SK-N-SH treated with all-trans-retinoic acid at 6 μM for 48 hours (cell line): ENCODE results near the gene SMARCA1.

Source experiments
- ATAC-seq: fragments of 200-7000 bp; cut with Tn5 transposase; 3 replicates; pipeline ENCODE4 v1.9.1; 2020; ENCODE audit warnings: mild to moderate bottlenecking, moderate library complexity
- ARNTL ChIP-seq: fragments of 450-650 bp; formaldehyde crosslinking; IDR thresholded peaks from 2 replicates; pipeline ENCODE4 v1.5.0; 2020; ENCODE audit warnings: low read depth, mild to moderate bottlenecking, moderate library complexity, borderline replicate concordance
- CSDC2 ChIP-seq: fragments of 250-450 bp; sonication (Bioruptor Pico); IDR thresholded peaks from 2 replicates; pipeline ENCODE4 v1.5.0; 2020; ENCODE audit warnings: mild to moderate bottlenecking, moderate library complexity
- ESRRG ChIP-seq: fragments of 250-450 bp; sonication (Bioruptor Pico); IDR thresholded peaks from 2 replicates; pipeline ENCODE4 v1.6.1; 2021; ENCODE audit warnings: mild to moderate bottlenecking
- GLIS3 ChIP-seq: fragments of 250-450 bp; sonication (Bioruptor Pico); IDR thresholded peaks from 2 replicates; pipeline ENCODE4 v1.5.0; 2020; ENCODE audit warnings: mild to moderate bottlenecking, moderate library complexity
- ISL1 ChIP-seq: fragments of 250-450 bp; sonication (Bioruptor Pico); IDR thresholded peaks from 2 replicates; pipeline ENCODE4 v2.1.2; 2022; ENCODE audit warnings: mild to moderate bottlenecking, moderate library complexity
- OSR1 ChIP-seq: fragments of 250-450 bp; sonication (Bioruptor Pico); IDR thresholded peaks from 2 replicates; pipeline ENCODE4 v1.8.0; 2022; ENCODE audit warnings: moderate library complexity, mild to moderate bottlenecking, inconsistent platforms
- PPARA ChIP-seq: fragments of 250-450 bp; sonication (Bioruptor Pico); IDR thresholded peaks from 2 replicates; pipeline ENCODE4 v1.5.0; 2020; ENCODE audit warnings: mild to moderate bottlenecking, borderline replicate concordance
- SNAI2 ChIP-seq: fragments of 250-450 bp; sonication (Bioruptor Pico); IDR thresholded peaks from 2 replicates; pipeline ENCODE4 v1.5.0; 2020; ENCODE audit warnings: mild to moderate bottlenecking, moderate library complexity
- TCF4 ChIP-seq: fragments of 250-450 bp; sonication (Bioruptor Pico); IDR thresholded peaks from 2 replicates; pipeline ENCODE4 v1.8.0; 2021; ENCODE audit warnings: mild to moderate bottlenecking, moderate library complexity, borderline replicate concordance
- TOX ChIP-seq: fragments of 250-450 bp; sonication (Bioruptor Pico); IDR thresholded peaks from 2 replicates; pipeline ENCODE4 v1.8.0; 2021; ENCODE audit warnings: mild to moderate bottlenecking, moderate library complexity, borderline replicate concordance
- ZC3H10 ChIP-seq: fragments of 250-450 bp; sonication (Bioruptor Pico); IDR thresholded peaks from 2 replicates; pipeline ENCODE4 v1.5.1; 2021; ENCODE audit warnings: mild to moderate bottlenecking, moderate library complexity
- ZFP30 ChIP-seq: fragments of 450-650 bp; formaldehyde crosslinking; IDR thresholded peaks from 2 replicates; pipeline ENCODE4 v1.5.0; 2022; ENCODE audit warnings: mild to moderate bottlenecking, moderate library complexity
- ZNF565 ChIP-seq: fragments of 450-650 bp; formaldehyde crosslinking; conservative IDR thresholded peaks from 2 replicates; pipeline ENCODE4 v1.5.0; 2020; ENCODE audit warnings: low read depth, mild to moderate bottlenecking, moderate library complexity
- ZNF70 ChIP-seq: fragments of 450-650 bp; formaldehyde crosslinking; IDR thresholded peaks from 2 replicates; pipeline ENCODE4 v1.5.0; 2020; ENCODE audit warnings: mild to moderate bottlenecking, moderate library complexity
- ZNF8 ChIP-seq: fragments of 450-650 bp; formaldehyde crosslinking; IDR thresholded peaks from 2 replicates; pipeline ENCODE4 v1.5.0; 2020; ENCODE audit warnings: mild to moderate bottlenecking, moderate library complexity
- TF ChIP-seq, protein P1 (sequence below): fragments of 250-450 bp; sonication (Bioruptor Pico); IDR thresholded peaks from 2 replicates; pipeline ENCODE4 v1.5.1; 2021; ENCODE audit warnings: mild to moderate bottlenecking, moderate library complexity
- TF ChIP-seq, protein P2 (sequence below): fragments of 250-450 bp; sonication (Bioruptor Pico); IDR thresholded peaks from 2 replicates; pipeline ENCODE4 v1.5.0; 2020; ENCODE audit warnings: mild to moderate bottlenecking, moderate library complexity
- TF ChIP-seq, protein P3 (sequence below): fragments of 250-450 bp; sonication (Bioruptor Pico); IDR thresholded peaks from 2 replicates; pipeline ENCODE4 v1.5.1; 2020; ENCODE audit warnings: low read depth, mild to moderate bottlenecking, moderate library complexity
- TF ChIP-seq, protein P4 (sequence below): fragments of 250-450 bp; sonication (Bioruptor Pico); IDR thresholded peaks from 2 replicates; pipeline ENCODE4 v1.8.0; 2021; ENCODE audit warnings: low read depth, mild to moderate bottlenecking, moderate library complexity, borderline replicate concordance
- TF ChIP-seq, protein P5 (sequence below): fragments of 250-450 bp; sonication (Bioruptor Pico); IDR thresholded peaks from 2 replicates; pipeline ENCODE4 v1.8.0; 2020; ENCODE audit warnings: mild to moderate bottlenecking, moderate library complexity, borderline replicate concordance

SMARCA1 gene

DNA sequence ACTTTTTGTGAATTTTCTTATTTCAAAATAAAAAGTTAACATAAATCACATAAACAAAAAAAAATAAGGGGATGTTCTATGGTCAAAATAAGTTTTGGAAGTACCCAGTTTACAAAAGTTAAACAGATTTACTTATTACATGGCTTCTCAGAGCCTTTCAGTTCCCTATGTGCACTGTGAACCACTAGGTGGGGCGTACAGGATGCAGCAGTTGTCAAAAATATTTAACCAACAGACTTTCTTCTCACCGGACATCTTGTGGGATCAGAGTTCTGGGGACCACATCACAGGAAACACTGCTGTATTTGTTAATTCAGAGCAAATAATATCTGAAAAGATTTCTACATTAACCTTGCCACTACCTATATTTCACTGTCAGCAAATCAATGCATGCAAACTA is 74.1 kb downstream of the SMARCA1 start:
- no peak for ATAC-seq
- TF ChIP-seq GLIS3 (no peak), CSDC2 (CRISPR knock-in tag) (no peak), ZNF8 (CRISPR knock-in tag) (no peak), ZFP30 (CRISPR knock-in tag) (no peak)
- TF ChIP-seq, protein P1, sequence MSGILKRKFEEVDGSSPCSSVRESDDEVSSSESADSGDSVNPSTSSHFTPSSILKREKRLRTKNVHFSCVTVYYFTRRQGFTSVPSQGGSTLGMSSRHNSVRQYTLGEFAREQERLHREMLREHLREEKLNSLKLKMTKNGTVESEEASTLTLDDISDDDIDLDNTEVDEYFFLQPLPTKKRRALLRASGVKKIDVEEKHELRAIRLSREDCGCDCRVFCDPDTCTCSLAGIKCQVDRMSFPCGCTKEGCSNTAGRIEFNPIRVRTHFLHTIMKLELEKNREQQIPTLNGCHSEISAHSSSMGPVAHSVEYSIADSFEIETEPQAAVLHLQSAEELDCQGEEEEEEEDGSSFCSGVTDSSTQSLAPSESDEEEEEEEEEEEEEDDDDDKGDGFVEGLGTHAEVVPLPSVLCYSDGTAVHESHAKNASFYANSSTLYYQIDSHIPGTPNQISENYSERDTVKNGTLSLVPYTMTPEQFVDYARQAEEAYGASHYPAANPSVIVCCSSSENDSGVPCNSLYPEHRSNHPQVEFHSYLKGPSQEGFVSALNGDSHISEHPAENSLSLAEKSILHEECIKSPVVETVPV (CRISPR knock-in tag), result no peak
- TF ChIP-seq, protein P2, sequence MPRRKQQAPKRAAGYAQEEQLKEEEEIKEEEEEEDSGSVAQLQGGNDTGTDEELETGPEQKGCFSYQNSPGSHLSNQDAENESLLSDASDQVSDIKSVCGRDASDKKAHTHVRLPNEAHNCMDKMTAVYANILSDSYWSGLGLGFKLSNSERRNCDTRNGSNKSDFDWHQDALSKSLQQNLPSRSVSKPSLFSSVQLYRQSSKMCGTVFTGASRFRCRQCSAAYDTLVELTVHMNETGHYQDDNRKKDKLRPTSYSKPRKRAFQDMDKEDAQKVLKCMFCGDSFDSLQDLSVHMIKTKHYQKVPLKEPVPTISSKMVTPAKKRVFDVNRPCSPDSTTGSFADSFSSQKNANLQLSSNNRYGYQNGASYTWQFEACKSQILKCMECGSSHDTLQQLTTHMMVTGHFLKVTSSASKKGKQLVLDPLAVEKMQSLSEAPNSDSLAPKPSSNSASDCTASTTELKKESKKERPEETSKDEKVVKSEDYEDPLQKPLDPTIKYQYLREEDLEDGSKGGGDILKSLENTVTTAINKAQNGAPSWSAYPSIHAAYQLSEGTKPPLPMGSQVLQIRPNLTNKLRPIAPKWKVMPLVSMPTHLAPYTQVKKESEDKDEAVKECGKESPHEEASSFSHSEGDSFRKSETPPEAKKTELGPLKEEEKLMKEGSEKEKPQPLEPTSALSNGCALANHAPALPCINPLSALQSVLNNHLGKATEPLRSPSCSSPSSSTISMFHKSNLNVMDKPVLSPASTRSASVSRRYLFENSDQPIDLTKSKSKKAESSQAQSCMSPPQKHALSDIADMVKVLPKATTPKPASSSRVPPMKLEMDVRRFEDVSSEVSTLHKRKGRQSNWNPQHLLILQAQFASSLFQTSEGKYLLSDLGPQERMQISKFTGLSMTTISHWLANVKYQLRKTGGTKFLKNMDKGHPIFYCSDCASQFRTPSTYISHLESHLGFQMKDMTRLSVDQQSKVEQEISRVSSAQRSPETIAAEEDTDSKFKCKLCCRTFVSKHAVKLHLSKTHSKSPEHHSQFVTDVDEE, result no peak
- TF ChIP-seq, protein P3, sequence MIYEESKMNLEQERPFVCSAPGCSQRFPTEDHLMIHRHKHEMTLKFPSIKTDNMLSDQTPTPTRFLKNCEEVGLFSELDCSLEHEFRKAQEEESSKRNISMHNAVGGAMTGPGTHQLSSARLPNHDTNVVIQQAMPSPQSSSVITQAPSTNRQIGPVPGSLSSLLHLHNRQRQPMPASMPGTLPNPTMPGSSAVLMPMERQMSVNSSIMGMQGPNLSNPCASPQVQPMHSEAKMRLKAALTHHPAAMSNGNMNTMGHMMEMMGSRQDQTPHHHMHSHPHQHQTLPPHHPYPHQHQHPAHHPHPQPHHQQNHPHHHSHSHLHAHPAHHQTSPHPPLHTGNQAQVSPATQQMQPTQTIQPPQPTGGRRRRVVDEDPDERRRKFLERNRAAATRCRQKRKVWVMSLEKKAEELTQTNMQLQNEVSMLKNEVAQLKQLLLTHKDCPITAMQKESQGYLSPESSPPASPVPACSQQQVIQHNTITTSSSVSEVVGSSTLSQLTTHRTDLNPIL, result no peak

DNA sequence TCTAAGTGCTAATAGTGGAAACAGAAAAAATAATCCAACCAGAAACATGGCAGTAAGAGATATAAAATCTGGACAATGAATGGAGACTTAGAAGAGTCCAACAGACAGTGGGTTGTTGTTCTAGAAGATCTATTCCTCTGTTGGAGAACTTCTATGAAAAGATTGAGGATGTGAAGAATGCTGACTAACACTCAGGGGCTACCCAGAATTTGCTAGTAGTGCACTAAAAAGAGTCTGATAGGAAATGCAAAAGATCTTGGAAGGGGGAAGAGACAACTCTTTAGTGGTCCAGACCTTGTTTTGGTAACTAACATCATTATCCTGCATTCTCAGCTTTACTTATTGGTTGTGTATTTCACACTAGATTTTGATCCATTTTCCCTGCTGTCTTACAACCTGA is 77.9 kb downstream of the SMARCA1 start:
- no peak for ATAC-seq
- TF ChIP-seq ZNF565, result no peak
- no peak for TF ChIP-seq ZC3H10
- no peak for TF ChIP-seq ZNF8 (CRISPR knock-in tag)
- TF ChIP-seq ARNTL (CRISPR knock-in tag), result no peak
- TF ChIP-seq PPARA (CRISPR knock-in tag), result no peak
- TF ChIP-seq ZFP30 (CRISPR knock-in tag), result no peak
- no peak for TF ChIP-seq TCF4 (CRISPR knock-in tag)
- TF ChIP-seq TOX (CRISPR knock-in tag), result no peak
- TF ChIP-seq, protein P4, sequence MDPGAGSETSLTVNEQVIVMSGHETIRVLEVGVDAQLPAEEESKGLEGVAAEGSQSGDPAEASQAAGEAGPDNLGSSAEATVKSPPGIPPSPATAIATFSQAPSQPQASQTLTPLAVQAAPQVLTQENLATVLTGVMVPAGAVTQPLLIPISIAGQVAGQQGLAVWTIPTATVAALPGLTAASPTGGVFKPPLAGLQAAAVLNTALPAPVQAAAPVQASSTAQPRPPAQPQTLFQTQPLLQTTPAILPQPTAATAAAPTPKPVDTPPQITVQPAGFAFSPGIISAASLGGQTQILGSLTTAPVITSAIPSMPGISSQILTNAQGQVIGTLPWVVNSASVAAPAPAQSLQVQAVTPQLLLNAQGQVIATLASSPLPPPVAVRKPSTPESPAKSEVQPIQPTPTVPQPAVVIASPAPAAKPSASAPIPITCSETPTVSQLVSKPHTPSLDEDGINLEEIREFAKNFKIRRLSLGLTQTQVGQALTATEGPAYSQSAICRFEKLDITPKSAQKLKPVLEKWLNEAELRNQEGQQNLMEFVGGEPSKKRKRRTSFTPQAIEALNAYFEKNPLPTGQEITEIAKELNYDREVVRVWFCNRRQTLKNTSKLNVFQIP (CRISPR knock-in tag), result no peak
- no peak for TF ChIP-seq ZNF70 (CRISPR knock-in tag)
- TF ChIP-seq GLIS3, result no peak

DNA sequence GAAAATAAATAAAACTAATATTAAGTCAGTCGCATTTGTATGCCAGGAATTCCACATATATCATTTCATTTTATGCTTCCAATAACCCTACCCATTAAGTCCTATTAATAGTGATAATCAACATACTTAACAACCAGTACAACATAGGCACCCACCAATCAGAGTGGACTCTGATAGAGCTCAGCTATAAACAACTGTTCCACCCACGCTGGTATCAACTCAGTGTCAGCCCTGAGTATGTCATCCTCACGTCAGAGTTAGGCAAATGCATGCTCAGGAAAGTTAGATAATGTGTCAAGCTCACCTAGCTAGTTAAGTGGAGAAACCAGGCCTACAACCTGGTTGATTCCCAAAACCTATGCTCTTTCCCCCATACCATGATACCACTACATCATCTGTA is 89.3 kb downstream of the SMARCA1 start:
- TF ChIP-seq ESRRG (CRISPR knock-in tag) (no peak), CSDC2 (CRISPR knock-in tag) (no peak), OSR1 (CRISPR knock-in tag) (no peak), ZFP30 (CRISPR knock-in tag) (no peak), TOX (CRISPR knock-in tag) (no peak), ISL1 (CRISPR knock-in tag) (no peak), ZC3H10 (no peak), SNAI2 (no peak)
- TF ChIP-seq, protein P2, result no peak
- TF ChIP-seq, protein P5, sequence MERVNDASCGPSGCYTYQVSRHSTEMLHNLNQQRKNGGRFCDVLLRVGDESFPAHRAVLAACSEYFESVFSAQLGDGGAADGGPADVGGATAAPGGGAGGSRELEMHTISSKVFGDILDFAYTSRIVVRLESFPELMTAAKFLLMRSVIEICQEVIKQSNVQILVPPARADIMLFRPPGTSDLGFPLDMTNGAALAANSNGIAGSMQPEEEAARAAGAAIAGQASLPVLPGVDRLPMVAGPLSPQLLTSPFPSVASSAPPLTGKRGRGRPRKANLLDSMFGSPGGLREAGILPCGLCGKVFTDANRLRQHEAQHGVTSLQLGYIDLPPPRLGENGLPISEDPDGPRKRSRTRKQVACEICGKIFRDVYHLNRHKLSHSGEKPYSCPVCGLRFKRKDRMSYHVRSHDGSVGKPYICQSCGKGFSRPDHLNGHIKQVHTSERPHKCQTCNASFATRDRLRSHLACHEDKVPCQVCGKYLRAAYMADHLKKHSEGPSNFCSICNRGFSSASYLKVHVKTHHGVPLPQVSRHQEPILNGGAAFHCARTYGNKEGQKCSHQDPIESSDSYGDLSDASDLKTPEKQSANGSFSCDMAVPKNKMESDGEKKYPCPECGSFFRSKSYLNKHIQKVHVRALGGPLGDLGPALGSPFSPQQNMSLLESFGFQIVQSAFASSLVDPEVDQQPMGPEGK (CRISPR knock-in tag), result no peak
- no peak for ATAC-seq
